HG03196 (cell line): ENCODE data around the gene SLC9C2.
"Not testable (repeated sequence)": the region's sequence is repeated elsewhere in the genome, so short reads cannot be mapped to it uniquely, and the experiment has no call there.

ENCODE experiments used
- ATAC-seq: cut with Tn5 transposase; IDR thresholded peaks from one replicate; pipeline ENCODE4 v1.9.1; 2021; ENCODE audit not compliant: unreplicated experiment

Gene SLC9C2

GRCh38 chr1:173581383-173582079 lies 21.3 kb downstream of the SLC9C2 start:
- no peak for ATAC-seq

DNA sequence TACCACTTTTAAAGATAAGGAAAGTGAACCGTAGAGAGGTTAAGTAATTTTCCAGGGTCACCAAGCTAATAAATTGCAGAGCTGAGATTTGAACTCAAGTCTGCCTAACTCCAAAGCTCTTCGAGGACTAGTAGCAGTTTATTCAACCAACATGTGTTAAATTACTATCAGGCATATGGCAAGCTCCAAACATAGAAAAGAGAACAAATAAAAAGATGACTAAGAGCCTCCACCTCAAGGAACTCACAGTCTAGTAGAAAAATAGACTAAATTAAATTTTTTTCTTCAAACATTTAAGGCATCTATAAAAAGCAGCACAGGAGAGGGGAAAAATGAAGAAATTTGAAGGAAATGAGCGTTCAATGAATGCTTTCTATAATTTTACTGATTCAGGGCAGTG lies 22.2 kb downstream of the SLC9C2 start:
- ATAC-seq, result no peak

DNA sequence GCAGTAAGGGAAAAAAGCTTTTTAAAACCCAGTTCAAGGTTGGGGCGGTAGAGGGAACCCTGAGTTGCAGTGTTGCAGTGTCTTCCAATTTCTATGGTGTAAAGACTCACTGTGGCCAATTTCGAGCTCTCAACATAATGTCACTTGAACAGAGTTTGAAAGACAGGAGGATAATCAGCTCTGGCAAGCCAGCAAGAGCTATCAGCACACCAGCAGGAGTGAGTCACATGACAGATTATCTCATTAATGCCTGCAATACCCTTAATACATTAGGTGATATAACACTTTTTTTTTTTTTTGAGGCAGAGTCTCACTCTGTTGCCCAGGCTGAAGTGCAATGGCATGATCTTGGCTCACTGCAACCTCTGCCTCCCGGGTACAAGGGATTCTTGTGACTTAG lies 22.8 kb downstream of the SLC9C2 start:
- no peak for ATAC-seq

- no peak for ATAC-seq
These were observed 29.3 kb downstream of the SLC9C2 start for GRCh38 chr1:173573596-173573995.

DNA sequence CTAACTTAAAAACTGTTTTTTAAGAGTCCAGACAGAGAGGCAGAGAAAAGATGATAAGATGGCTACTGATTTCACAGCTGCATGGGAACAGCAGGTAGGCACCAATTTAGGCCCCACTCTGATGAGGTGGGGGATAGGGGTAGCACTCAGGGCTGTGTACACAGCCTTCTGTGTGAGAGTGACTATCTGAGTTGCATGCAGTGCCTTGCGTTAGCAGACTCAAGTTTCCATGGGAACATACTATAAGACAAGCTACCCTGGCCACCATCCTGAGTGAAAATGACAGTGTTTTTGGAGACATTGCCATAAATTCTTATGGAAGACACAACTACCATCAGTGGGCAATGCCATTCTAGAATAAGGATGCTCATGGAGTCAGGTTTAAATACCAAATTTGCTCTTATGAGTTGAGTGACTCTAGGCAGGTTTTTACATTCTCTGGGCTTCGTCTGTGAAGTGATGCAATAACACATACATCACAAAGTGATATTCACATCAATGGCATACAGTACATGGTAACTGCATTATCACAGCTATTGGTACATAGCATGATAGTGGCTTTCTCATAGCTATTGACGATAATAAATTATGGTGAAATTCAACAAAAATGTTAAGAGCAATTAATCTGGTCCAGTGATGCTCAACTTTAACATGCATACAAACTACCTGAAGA lies 30.5 kb downstream of the SLC9C2 start:
- ATAC-seq, result no peak

- ATAC-seq, result no peak
These were observed 32.4 kb downstream of the SLC9C2 start for GRCh38 chr1:173570370-173571007.

- no peak for ATAC-seq
These were observed 34.4 kb downstream of the SLC9C2 start for GRCh38 chr1:173568483-173568882.

- not testable (repeated sequence) for ATAC-seq
These were observed 39.0 kb downstream of the SLC9C2 start for GRCh38 chr1:173563846-173564245.

- no peak for ATAC-seq
These were observed 40.1 kb downstream of the SLC9C2 start for GRCh38 chr1:173562813-173563212.

DNA sequence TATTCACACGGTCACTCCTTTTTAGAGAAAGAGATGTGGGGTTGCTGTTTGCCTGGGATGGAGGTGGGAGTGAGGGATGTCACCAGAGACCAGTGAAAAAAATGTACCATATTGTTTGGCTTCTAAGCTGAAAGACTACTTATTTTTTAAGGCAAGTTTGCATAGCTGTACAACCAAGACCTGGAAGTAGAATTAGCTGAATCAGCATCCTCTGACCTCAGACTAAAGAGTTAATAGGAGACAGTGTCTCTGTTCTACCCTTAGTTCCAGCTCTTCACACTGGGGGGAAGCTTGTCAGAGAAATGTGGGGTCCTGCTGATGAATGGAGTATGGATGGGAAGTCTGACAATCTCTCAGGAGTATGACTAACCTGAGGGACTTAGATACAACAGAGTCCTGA lies 41.6 kb downstream of the SLC9C2 start:
- ATAC-seq, result no peak

- no peak for ATAC-seq
These were observed 42.5 kb downstream of the SLC9C2 start for GRCh38 chr1:173560285-173560880.

- no peak for ATAC-seq
These were observed 47.1 kb downstream of the SLC9C2 start for GRCh38 chr1:173555651-173556305.

DNA sequence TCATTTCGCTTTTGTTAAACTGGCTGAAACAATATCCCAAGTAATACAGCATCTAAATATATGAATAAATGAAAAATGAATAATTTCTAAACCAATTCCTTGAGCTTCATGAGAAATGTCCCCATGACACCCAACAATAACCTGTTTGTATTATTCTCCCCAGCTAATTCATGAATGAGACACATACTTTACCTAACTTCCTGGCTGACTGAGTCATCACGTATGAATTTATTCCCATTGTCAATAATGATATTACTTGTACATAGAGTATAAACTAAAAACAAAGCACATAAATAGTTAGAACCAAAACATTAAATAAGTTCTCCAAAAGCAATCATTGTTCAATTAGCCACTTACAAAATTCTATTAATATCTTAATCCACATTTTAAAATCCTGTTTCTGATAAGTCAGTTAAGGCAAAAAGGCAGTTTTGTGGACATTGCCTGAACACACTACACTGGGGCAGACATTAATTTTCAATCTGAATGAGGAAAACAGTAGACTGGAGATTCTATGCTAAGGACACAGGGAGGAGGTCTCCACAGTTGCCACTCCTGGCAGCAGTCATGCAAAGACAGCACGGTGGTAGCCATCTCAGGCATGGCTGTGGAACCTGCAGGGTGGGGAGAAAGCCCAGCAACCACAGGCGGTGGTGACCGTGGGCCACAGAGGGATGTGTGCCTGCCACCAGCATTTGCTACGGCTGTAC lies 48.2 kb downstream of the SLC9C2 start:
- no peak for ATAC-seq

DNA sequence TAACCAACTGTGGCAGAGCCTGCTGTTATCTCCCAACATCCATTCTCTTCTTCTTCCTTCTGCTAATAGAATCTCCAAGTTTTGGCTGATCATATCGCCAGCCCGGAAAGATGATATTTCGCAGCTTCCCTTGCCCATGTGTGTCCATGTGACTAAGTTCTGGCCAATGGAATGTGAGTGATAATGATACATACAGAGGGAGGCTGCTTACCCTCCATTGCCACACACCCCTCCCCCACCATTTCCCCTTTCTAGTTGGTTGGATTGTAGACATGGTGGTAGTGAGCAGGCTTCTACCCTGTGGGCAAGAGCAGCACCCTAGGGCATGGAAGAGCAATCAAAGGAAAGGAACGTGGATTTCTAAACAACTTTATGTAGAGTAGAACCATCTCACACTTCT lies 48.8 kb downstream of the SLC9C2 start:
- ATAC-seq, result no peak

- ATAC-seq, result no peak
These were observed 49.6 kb downstream of the SLC9C2 start for GRCh38 chr1:173553312-173553711.

DNA sequence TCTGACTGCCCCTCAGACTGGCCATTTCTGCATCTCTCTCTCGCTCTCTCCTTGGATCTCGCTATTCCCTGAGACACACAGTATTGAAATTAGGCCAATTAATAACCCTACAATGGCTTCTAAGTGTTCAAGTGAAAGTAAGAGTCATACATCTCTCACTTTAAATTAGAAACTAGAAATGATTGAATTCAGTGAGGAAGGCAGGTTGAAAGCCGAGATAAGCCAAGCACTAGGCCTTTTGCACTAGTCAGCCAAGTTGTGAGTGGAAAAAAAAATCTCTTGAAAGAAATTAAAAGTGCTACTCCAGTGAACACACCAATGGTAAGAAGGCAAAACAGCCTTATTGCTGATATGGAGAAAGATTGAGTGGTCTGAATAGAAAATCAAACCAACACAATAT lies 51.2 kb downstream of the SLC9C2 start:
- ATAC-seq, result no peak

DNA sequence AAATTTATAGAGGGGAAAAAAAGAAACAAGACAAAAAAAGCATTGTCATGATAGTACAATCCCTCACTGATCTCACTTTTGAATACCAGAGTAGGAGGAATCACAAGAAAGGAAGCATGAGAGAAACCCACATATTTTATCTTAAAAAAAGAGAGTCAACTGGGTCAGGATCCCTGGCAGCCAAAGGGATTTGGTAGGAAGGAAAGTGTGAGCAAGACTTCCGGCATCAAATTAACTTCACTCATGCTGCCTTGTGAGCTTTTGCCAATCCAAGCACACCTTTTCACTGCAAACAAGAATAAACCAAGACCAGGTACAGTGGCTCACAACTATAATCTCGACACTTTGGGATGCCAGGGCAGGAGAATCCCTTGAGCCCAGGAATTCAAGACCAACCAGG lies 53.1 kb downstream of the SLC9C2 start:
- ATAC-seq, result no peak

- no peak for ATAC-seq
These were observed 57.2 kb downstream of the SLC9C2 start for GRCh38 chr1:173545688-173546087.

GRCh38 chr1:173536223-173536622 lies 66.6 kb downstream of the SLC9C2 start:
- ATAC-seq, result no peak

DNA sequence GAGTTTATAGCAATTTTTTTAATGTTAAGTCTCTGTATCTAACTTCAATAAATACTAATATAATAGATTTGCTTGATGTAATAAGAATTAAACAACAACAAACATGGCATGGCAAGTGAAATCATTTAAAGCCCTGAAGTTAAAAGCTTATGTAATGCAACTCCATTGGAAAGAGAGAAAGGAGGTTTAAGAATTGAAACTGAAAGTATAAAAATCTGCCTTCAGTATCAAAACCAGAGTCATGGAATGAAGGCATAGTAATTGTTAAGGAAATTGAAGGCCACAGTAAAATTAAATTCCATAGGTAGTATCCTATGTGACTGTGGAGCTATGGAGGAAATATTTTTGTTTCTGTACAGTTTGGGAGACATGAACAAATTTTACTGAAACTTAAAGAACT lies 70.6 kb downstream of the SLC9C2 start:
- ATAC-seq, result no peak
